ENCODE data around the gene DESI2.
"Not testable (repeated sequence)": the region's sequence is repeated elsewhere in the genome, so short reads cannot be mapped to it uniquely, and the experiment has no call there.

Gene DESI2

DNA sequence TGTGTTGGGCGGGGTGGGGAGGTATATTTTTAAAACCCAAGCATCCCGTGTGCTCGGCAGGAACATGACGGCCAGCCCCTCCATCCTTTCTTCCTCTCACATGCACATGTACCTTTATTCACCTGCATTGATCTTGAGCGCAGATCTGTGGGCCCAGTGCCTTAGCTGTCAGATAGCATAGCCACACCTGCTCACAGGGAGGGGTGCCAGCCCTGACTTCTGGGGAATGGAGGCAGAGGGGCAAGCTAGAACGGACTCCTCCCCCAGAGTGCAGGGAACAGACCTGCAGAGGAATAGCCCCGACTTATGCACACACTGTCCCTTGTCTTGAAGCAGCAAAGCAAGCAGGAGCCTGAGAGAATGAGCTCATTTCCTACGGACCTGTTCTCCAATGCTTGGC lies 56.1 kb downstream of the DESI2 start:
- DNase-seq: no peak

DNA sequence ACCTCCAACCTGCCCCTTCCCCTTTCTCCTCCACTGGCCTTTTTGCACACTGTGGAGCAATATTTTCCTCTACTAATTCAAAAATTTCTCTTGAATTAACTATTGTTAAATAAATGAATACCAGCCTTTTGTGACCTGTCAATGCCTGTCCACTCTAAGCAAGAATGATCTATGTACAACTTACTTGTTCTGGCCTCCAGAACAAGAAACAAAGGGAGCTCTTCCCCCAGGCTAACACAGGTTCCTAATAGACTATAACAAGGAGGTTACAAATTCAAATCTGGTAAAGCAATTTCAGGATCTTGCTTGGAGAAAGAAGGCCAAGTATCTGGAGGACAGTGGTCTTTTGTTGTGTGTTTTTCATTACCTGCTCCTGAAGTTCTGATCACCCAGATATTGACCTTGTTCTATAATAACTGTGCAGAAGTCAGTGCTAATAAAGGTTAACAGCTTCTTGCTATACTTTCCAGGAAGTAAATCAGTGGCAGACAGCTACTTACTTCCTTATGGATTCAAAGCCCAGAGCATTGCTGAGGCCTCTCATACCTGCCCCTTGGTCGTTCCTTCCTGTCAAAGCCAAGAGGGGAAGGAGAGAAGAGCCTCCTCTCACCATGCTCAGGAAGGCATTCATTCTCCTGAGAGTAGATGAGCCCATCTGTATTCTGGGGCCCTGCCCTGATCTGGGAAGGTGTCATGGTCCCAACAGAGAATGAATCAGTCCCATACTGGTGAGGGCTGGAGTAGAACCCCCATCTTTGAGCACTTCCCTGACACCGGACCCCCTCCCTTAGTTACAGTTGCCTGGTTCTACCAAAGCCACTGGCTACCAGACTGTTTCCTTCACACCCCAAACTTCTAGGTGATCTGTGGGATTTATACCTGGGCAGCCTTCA lies 56.8 kb downstream of the DESI2 start:
- no peak for DNase-seq

GRCh38 chr1:244710474-244711062 lies 57.6 kb downstream of the DESI2 start:
- no peak for DNase-seq

- no peak for DNase-seq
These were observed 59.7 kb downstream of the DESI2 start for GRCh38 chr1:244712669-244713068.

- no peak for DNase-seq
These were observed 60.4 kb downstream of the DESI2 start for GRCh38 chr1:244713332-244713731.

DNA sequence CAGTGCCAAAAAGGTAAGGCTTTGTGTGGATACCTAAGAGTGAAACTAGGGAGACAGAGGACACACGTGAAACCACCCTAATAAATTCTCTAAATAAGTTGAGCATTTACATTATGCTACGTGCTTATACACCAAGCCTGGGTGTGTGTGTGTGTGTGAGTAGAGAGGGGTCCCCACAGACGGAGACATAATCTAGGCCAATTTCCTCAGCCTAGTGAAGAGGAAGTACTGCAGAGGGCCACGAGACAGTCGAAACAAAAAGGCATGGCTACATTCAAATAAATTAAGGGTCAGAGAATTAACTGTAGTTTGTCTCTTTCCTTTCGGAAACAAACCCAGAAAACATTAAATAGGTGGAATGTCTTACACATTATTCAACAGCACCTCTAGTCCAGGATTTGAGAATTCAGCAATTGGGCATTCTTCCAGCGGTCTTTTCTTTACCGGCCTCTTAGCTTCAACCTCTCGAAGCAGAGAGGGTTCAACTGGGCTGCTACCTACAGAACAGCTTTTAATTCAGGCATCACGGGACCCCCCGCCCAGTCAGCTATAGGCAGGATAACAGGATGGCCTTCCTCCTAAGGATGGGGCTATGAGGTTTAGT lies 75.0 kb downstream of the DESI2 start:
- no peak for DNase-seq

- no peak for DNase-seq
These were observed 77.4 kb downstream of the DESI2 start for GRCh38 chr1:244730153-244730933.

- DNase-seq: no peak
These were observed 78.1 kb downstream of the DESI2 start for GRCh38 chr1:244730934-244731434.

DNA sequence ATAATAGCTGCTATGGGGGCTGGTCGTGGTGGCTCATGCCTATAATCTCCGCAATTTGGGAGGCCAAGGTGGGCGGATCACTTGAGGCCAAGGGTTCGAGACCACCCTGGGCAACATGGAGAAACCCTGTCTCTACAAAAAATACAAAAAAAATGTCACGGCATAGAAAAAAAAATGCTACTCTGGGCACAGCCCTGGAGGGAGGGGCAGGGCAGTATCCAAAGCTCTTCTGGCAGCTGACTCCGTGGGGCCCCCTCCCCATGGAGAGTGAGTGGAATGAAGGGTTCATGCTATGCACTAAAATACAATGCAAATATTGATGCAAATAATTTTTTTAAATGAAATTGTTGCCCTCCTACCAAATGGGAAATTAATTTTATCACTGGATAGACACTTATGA lies 78.7 kb downstream of the DESI2 start:
- DNase-seq: no peak

- peak; percentile 7 for DNase-seq
These were observed 80.0 kb downstream of the DESI2 start for GRCh38 chr1:244732851-244733450.

DNA sequence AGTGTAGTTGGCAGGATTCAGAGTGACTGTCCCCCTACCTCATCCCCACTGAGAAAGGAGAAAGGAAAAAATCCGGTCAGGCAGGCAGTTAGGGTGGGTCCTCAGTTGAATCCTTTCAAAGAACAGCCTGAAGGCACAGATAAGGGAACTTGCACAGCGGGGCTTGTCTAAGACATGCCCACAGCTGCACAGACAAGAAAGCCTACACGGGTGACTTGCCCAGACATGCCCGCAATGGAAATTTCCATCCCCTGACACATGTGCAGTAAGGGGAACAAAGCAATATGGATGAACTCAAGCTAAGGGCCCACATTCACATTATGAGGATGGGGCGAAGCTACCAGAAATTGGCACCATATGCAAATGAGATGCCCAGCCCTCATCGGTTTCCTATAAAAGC lies 82.5 kb downstream of the DESI2 start:
- DNase-seq: no peak

- no peak for DNase-seq
These were observed 83.1 kb downstream of the DESI2 start for GRCh38 chr1:244735876-244736561.

DNA sequence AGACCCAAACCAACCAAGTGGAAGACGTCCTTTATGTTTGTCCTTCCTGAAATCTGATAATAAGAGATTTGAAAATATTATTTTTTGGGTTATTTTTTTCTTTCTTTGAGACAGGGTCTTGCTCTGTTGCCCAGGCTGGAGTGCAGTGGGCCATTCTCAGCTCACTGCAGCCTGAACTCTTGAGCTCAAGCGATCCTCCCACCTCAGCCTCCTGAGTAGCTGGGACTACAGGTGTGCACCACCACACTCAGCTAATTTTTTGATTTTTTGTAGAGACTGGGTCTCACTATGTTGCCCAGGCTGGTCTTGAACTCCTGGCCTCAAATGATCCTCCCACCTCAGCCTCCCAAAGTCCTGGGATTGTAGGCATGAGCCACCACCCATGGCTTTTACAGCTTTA lies 86.2 kb downstream of the DESI2 start:
- not testable (repeated sequence) for DNase-seq

DNA sequence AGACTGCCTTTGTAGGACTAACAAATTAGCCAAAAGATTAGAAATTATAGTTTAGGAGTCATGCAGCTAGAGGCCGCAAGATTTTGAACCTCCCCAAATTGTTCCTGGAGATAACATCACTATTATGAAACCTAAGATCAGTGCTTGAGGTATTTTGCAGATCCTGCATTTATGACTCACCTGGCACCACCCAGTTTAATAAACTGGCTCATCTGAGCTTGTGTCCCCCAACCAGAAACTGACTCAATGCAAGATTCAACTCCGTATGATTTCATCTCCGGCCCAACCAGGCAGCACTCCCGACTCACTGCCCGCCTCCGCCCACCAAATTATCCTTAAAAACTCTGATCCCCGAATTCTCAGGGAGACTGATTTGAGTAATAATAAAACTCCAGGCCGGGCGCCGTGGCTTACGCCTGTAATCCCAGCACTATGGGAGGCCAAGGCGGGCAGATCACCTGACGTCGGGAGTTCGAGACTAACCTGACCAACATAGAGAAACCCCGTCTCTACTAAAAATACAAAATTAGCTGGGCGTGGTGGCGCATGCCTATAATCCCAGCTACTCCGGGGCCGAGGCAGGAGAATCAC lies 87.2 kb downstream of the DESI2 start:
- not testable (repeated sequence) for DNase-seq

DNA sequence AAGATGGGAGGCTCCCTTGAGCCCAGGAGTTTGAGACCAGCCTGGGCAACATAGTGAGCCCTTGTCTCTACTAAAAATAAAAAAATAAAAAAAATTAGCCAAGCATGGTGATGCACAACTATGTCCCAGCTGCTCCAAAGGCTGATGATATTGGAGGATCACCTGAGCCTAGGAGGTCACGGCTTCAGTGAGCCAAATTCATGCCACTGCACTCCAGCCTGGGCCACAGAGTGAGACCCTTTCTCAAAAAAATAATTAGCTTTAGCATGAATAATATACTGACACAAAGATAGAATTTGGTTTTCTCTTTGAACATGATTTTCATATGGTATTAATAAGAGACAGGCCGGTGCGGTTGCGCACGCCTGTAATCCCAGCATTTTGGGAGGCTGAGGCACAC lies 88.8 kb downstream of the DESI2 start:
- DNase-seq: no peak

DNA sequence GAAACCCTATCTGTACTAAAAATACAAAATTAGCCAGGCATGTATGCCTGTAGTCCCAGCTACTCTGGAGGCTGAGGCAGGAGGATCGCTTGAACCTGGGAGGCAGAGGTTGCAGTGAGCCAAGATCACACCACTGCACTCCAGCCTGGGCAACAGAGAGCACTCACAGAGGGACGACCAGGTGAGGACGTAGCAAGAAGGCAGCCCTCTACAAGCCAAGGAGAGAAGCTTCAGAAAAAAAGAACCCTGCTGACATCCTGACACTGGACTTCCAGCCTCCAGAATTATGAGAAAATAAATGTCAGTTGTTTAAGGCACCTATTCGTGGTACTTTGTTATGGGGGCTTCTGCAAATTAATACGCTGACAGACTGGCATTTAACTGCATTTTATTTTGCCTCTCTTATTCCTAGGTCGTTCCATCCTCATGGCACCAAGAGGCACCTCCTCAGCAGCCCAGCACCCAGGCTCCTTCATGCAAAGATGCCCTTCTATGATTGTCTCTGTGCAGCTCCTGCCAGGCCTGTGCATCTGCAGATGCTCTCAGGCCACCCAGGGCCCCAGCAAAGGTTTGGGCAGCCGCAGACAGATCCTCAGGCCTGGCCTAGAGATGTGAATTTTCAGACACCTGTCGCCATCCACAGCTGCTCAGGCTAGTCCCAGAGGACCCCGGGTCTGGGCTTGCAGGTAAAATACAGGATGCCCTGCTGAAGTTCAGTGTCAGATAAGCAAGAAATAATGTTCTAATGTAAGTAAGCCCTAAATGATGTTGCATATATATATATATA lies 96.5 kb downstream of the DESI2 start:
- DNase-seq: no peak

DNA sequence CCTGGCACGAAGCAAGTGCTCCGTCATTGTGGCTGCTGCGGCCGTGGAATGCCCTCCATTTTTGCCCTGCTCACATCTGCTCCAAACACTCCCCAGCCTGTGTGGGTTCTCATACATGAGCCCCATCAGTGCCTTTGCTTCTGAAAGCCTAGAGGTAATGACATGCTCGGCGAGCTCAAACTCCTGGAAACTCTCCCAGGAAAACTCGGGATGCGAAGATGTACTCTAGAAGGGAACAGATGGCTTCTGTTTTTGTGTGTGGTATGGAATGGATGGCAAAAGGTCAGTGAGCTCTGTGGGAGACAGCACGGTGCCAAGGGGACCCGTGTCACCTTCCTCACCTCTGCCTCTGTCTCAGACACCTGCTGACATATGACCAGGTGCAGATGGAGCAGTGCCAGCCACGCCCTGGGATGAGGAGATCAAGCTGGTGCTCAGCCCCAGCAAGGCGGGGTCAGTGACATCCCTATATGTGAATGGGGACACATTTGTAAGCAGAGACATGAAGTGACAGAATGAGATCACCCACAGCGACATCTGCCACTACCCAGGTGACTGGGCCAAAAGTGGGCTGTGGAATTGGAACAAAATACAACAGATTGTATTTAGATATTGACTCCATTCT lies 98.5 kb downstream of the DESI2 start:
- peak; percentile 65 for DNase-seq

DNA sequence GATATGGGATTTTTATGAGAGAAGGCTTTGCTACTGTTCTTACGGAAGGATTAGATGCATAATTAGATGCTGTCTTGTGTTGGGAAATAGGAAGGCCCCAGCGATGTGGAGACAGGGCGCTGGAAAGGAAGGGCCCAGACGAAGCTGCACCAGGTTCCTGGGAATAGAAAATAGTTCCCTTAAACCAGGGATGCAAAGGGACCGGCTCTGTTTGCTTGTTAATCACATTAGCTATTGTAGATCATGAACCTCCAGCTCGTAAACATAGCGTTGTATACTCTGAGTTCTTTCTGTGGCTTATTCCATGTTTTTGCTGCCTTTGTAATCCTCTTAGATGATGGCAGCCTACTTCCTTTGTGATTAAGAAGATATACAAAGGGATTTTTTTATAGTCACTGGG lies 102.7 kb downstream of the DESI2 start:
- DNase-seq: no peak

DNA sequence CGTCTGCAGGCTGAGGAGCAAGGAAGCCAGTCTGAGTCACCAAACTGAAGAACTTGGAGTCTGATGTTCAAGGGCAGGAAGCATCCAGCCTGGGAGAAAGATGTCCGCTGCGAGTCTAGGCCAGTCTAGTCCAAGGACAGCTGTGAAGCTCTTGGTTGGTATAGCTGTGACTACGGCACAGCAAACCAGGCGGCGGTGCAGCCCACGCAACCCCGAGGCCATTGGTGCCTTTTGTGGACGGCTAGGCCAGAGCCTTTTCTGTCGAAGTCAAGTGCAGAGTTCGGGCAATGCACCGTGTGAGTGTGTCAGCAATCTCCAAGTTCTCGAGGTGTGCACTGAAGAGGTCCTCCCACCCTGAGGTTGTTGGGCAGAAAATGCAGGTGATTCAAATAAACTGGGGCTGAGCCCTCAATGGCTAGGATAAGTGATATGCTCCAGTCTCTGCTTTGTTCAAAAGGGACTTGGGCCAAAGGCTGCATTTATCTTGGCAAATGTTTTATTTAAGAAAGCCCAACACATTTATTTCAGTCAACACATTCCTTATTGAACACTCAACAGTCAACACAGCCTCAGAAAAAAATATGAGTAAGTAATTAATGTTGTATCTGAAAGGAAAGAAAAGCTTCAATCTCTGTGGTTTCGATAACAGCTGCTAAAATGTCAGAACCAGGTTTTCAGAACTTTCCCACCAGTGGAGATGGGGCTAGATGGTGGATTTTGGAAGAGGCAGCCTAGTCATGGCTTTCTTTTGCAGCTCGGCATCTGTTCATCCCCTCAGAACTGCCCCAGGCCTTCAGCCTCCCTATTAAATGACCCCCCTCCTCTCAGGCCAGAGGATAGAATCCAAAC lies 104.4 kb downstream of the DESI2 start:
- DNase-seq: no peak
